H1 (cell line): ENCODE results near the gene CCDC141.

Experiments used
- CTCF ChIP-seq, 3 experiments: IDR thresholded peaks; 1 replicate in 2 of 3; 2 replicates in 1 of 3; pipeline versions ENCODE4 v1.5.1 to v1.6.1; 2011; ENCODE audit warnings: low read length in 3 of 3, mild to moderate bottlenecking in 3 of 3, inconsistent platforms in 2 of 3, low read depth in 1 of 3, moderate library complexity in 1 of 3; ENCODE audit not compliant: insufficient read depth in 1 of 3; ENCODE audit errors: control extremely low read depth in 1 of 3
- EZH2 ChIP-seq: fragments of 200-600 bp; sonication (generic); IDR thresholded peaks from 2 replicates; pipeline ENCODE4 v1.7.1; 2012; ENCODE audit warnings: low read depth, mild to moderate bottlenecking, moderate library complexity, low read length, inconsistent platforms; ENCODE audit not compliant: severe bottlenecking
- HDAC2 ChIP-seq, 2 experiments: fragments of 300-600 bp in 1 of 2; sonication (generic) in 1 of 2; IDR thresholded peaks; 2 replicates each; pipeline ENCODE4 v1.6.1; 2011 to 2012; ENCODE audit warnings: low read depth in 2 of 2, low read length in 2 of 2, mild to moderate bottlenecking in 2 of 2, moderate library complexity in 2 of 2, borderline replicate concordance in 1 of 2, inconsistent platforms in 1 of 2
- JUND ChIP-seq: IDR thresholded peaks from 2 replicates; pipeline ENCODE4 v1.6.1; 2011; ENCODE audit warnings: mild to moderate bottlenecking, improper control_type of control experiment, low read length
- POLR2A ChIP-seq, 2 experiments: IDR thresholded peaks; 1 replicate in 1 of 2; 2 replicates in 1 of 2; pipeline ENCODE4 v1.6.1; 2011; ENCODE audit warnings: low read depth in 2 of 2, low read length in 2 of 2, mild to moderate bottlenecking in 2 of 2; ENCODE audit errors: control extremely low read depth in 1 of 2
- RBBP5 ChIP-seq: IDR thresholded peaks from 2 replicates; pipeline ENCODE4 v1.7.1; 2012; ENCODE audit warnings: low read depth, mild to moderate bottlenecking, inconsistent platforms, low read length, moderate library complexity, borderline replicate concordance
- SP1 ChIP-seq: IDR thresholded peaks from 2 replicates; pipeline ENCODE4 v1.6.1; 2011; ENCODE audit warnings: low read depth, low read length
- YY1 ChIP-seq: IDR thresholded peaks from 2 replicates; pipeline ENCODE4 v1.6.1; 2011; ENCODE audit warnings: low read depth, mild to moderate bottlenecking, low read length
- ZNF274 ChIP-seq: IDR thresholded peaks from 2 replicates; pipeline ENCODE4 v1.7.0; 2012; ENCODE audit warnings: low read length, borderline replicate concordance; ENCODE audit errors: extremely low read depth

- no peak for TF ChIP-seq CTCF (IDR thresholded peaks at IDR 0.05; ENCODE audit: control extremely low read depth in 1 of 3, insufficient read depth in 1 of 3, low read depth in 1 of 3, low read length in 3 of 3)
- TF ChIP-seq ZNF274, result no peak
- no peak for TF ChIP-seq EZH2
- no peak for TF ChIP-seq JUND
- TF ChIP-seq HDAC2 (IDR thresholded peaks at IDR 0.05; ENCODE audit: borderline replicate concordance in 1 of 2, low read depth in 2 of 2, low read length in 2 of 2), result no peak
- TF ChIP-seq YY1, result no peak
- no peak for TF ChIP-seq POLR2A (IDR thresholded peaks at IDR 0.05; ENCODE audit: control extremely low read depth in 1 of 2, low read depth in 2 of 2, low read length in 2 of 2)
- TF ChIP-seq RBBP5, result no peak
- no peak for TF ChIP-seq SP1
Measured at GRCh38 chr2:178962805-178963433, 87.0 kb downstream of the CCDC141 start.
